GM12878 (cell line): ENCODE measurements around the gene KRTAP4-7. TPM values are rescaled to one million over a fixed set of nuclear protein-coding genes. Genes with fewer than 3 reads are reported as not detected.
"Not testable (repeated sequence)": the region's sequence is repeated elsewhere in the genome, so short reads cannot be mapped to it uniquely, and the experiment has no call there.

Source experiments
- ATAC-seq: fragments of 200-7000 bp; cut with Tn5 transposase; 3 replicates; pipeline ENCODE4 v1.9.1; 2020; ENCODE audit warnings: mild to moderate bottlenecking, moderate library complexity
- BruUV-seq: library from RNA; stranded (reverse); fragments of 400-500 nt; replicated peaks from 2 replicates; lab custom pipeline; 2021; lab: Mats Ljungman, UMichigan
- CTCF ChIA-PET: fragments of 300-600 bp; sonication (Branson Sonifier 250); formaldehyde crosslinking; extraction: SDS; loops from one replicate; lab custom pipeline; 2021; ENCODE audit warnings: inconsistent platforms; lab: Yijun Ruan, JAX
- POLR2A ChIA-PET: fragments of 350-600 bp; formaldehyde crosslinking; extraction: SDS; loops from one replicate; lab custom pipeline; 2021; ENCODE audit warnings: inconsistent platforms; lab: Charles Lee
- RAD21 ChIA-PET: fragments of 300-600 bp; sonication (Branson Sonifier 250); formaldehyde crosslinking; loops from one replicate; lab custom pipeline; 2023; ENCODE audit warnings: antibody characterized with exemption; ENCODE audit not compliant: unreplicated experiment; lab: Charles Lee
- SMC1A ChIA-PET: fragments of 300-600 bp; sonication (Branson Sonifier 250); formaldehyde crosslinking; loops from one replicate; lab custom pipeline; 2023; ENCODE audit not compliant: unreplicated experiment, uncharacterized antibody; lab: Charles Lee
- DNase-seq: peaks from one replicate; pipeline ENCODE4 v3.0.0-alpha.2; 2011; ENCODE audit warnings: low read depth, low spot score
- FAIRE-seq: peaks from 3 replicates; lab custom pipeline; 2011; peaks lifted over from hg19 to GRCh38; lab: Jason Lieb, UNC
- H2AFZ ChIP-seq: 2 replicates; pipeline ENCODE4 v1.6.0; 2011; ENCODE audit warnings: low read depth, low read length, control low read depth; ENCODE audit not compliant: control insufficient read depth
- H3K27ac ChIP-seq: 2 replicates; pipeline ENCODE4 v1.5.1; 2011; ENCODE audit warnings: control low read depth; ENCODE audit not compliant: control insufficient read depth, insufficient read depth
- H3K27me3 ChIP-seq, 2 experiments: replicated peaks in 1 of 2; 2 replicates each; pipeline versions ENCODE4 v1.6.0 to v1.6.1; 2011; ENCODE audit warnings: low read length in 1 of 2; ENCODE audit not compliant: control insufficient read depth in 2 of 2, insufficient read depth in 2 of 2
- H3K36me3 ChIP-seq, 2 experiments: 2 replicates each; pipeline ENCODE4 v1.5.1; 2011; ENCODE audit warnings: low read length in 1 of 2; ENCODE audit not compliant: control insufficient read depth in 2 of 2, insufficient read depth in 2 of 2
- H3K4me1 ChIP-seq: 2 replicates; pipeline ENCODE4 v1.6.1; 2011; ENCODE audit warnings: mild to moderate bottlenecking, low read length, moderate library complexity, mixed read lengths; ENCODE audit not compliant: control insufficient read depth, insufficient read depth
- H3K4me2 ChIP-seq: 2 replicates; pipeline ENCODE4 v1.6.0; 2011; ENCODE audit warnings: control low read depth; ENCODE audit not compliant: control insufficient read depth, insufficient read depth
- H3K4me3 ChIP-seq: fragments of 200-600 bp; sonication (generic); 2 replicates; pipeline ENCODE4 v1.5.1; 2016
- H3K79me2 ChIP-seq: 2 replicates; pipeline ENCODE4 v1.6.0; 2011; ENCODE audit warnings: low read length; ENCODE audit not compliant: control insufficient read depth, insufficient read depth
- H3K9ac ChIP-seq: 2 replicates; pipeline ENCODE4 v1.8.0; 2011; ENCODE audit warnings: low read length, control low read depth, mixed read lengths; ENCODE audit not compliant: control insufficient read depth, insufficient read depth
- H3K9me3 ChIP-seq: replicated peaks from 3 replicates; pipeline ENCODE4 v1.5.1; 2011; ENCODE audit warnings: mild to moderate bottlenecking, low read length; ENCODE audit not compliant: control insufficient read depth, insufficient read depth
- H4K20me1 ChIP-seq: 2 replicates; pipeline ENCODE4 v1.6.0; 2011; ENCODE audit not compliant: control insufficient read depth, insufficient read depth
- CHD1 ChIP-seq: IDR thresholded peaks from 2 replicates; pipeline ENCODE4 v1.6.1; 2012; ENCODE audit warnings: low read depth, low read length, improper control_type of control experiment
- GABPA ChIP-seq: IDR thresholded peaks from 2 replicates; pipeline ENCODE4 v1.6.1; 2014; ENCODE audit warnings: antibody characterized with exemption, low read depth, mild to moderate bottlenecking, inconsistent platforms
- PAX8 ChIP-seq: fragments of 450-650 bp; IDR thresholded peaks from 2 replicates; pipeline ENCODE4 v1.6.1; 2017; ENCODE audit warnings: mild to moderate bottlenecking, moderate library complexity
- POLR2AphosphoS2 ChIP-seq: IDR thresholded peaks from 2 replicates; pipeline ENCODE4 v1.6.1; 2011; ENCODE audit warnings: low read depth, mild to moderate bottlenecking, low read length, improper control_type of control experiment, moderate library complexity
- SKIL ChIP-seq: fragments of 450-650 bp; IDR thresholded peaks from 2 replicates; pipeline ENCODE4 v1.6.1; 2017; ENCODE audit warnings: mild to moderate bottlenecking, low read depth, inconsistent platforms; ENCODE audit not compliant: poor library complexity, severe bottlenecking
- SMAD5 ChIP-seq: IDR thresholded peaks from 2 replicates; pipeline ENCODE4 v1.6.1; 2016; ENCODE audit warnings: antibody characterized with exemption, low read depth
- SPI1 ChIP-seq: IDR thresholded peaks from 2 replicates; pipeline ENCODE4 v1.6.1; 2011; ENCODE audit warnings: low read depth, mild to moderate bottlenecking, low read length, moderate library complexity, borderline replicate concordance; ENCODE audit not compliant: insufficient read depth
- TCF7 ChIP-seq: IDR thresholded peaks from 2 replicates; pipeline ENCODE4 v1.6.1; 2014; ENCODE audit warnings: antibody characterized with exemption, borderline replicate concordance
- WGBS: methylation state at CpG from one replicate; pipeline ENCODE4 v1.1.6; 2016; ENCODE audit warnings: low lambda C conversion rate; ENCODE audit not compliant: insufficient replicate concordance, insufficient coverage; ENCODE audit errors: missing lambda C conversion rate; 5-methylcytosine and 5-hydroxymethylcytosine counted together
- in situ Hi-C: fragments of 300-500 bp; cut with MboI; formaldehyde crosslinking; loops from 9 replicates; pipeline ENCODE4 v1.14.3; 2018; ENCODE audit warnings: mixed read lengths
- intact Hi-C: fragments of 100-400 bp; cut with micrococcal nuclease; formaldehyde crosslinking; loops from one replicate; pipeline ENCODE4 v1.14.2; 2022; ENCODE audit not compliant: unreplicated experiment
- polyA plus RNA-seq, 11 experiments: library from polyadenylated mRNA; depleted of rRNA in 4 of 11; unstranded in 6 of 11; stranded (reverse) in 5 of 11; fragments of >200 nt; fragmentation: Nextera tagmentation in 4 of 11; fragmentation: Illumina TruSeq in 1 of 11; extraction: Ambion mirVana in 4 of 11; extraction: Trizol in 1 of 11; gene quantifications; 1 replicate in 1 of 11; 2 replicates in 10 of 11; pipeline versions ENCODE4 v1.2.1 to v1.2.3, GENCODE V29; 2011 to 2016; ENCODE audit warnings: inconsistent platforms in 2 of 11, missing spikeins in 2 of 11, low read depth in 1 of 11
- total RNA-seq, 4 experiments: library from RNA; depleted of rRNA in 3 of 4; stranded (reverse); fragments of >200 nt in 3 of 4; fragmentation: Illumina TruSeq in 1 of 4; extraction: Trizol in 1 of 4; gene quantifications; 2 replicates each; pipeline versions ENCODE4 v1.2.1 to v1.2.3, GENCODE V29; 2013 to 2021

The KRTAP4-7 gene
- total and polyA plus RNA-seq, 10 of the 15 experiments (the other 5 are each of a cell fraction or from before 2014, with no cell fraction given), result not detected

GRCh38 chr17:41076788-41077187, 7.2 kb upstream of the KRTAP4-7 start:
- intact Hi-C loops, result no loop called here
- Histone ChIP-seq H3K9me3 (no peaks in the 10 kb centered on the region), H3K4me1 (no peaks in the 10 kb centered on the region), H4K20me1 (no peaks in the 10 kb centered on the region), H3K27ac (no peak overlapping the region), H3K4me2 (no peak overlapping the region), H3K9ac (no peak overlapping the region), H3K36me3 (no peaks in the 10 kb centered on the region), H2AFZ (no peak overlapping the region), H3K4me3 (no peak overlapping the region), H3K79me2 (no peaks in the 10 kb centered on the region), H3K27me3 (no peaks in the 10 kb centered on the region)
- no peak for FAIRE-seq
- no TSS peak for BruUV-seq
- RAD21 ChIA-PET, result no interaction called here
- SMC1A ChIA-PET, result no interaction called here
- TF ChIP-seq TCF7 (no peak), PAX8 (no peak), POLR2AphosphoS2 (no peak), SKIL (no peak)
- CTCF ChIA-PET, result no interaction called here
- DNase-seq, result no peak
- ATAC-seq, result no peak
- in situ Hi-C loops, result no loop called here
- POLR2A ChIA-PET, result no interaction called here

- ATAC-seq, result no peak
- intact Hi-C loops (no loop called here), in situ Hi-C loops (no loop called here)
- Histone ChIP-seq H3K4me2 (no peak overlapping the region), H3K4me3 (no peak overlapping the region), H3K27ac (no peak overlapping the region), H3K27me3 (no peaks in the 10 kb centered on the region; a peak in 1 of 4 replicates), H3K9ac (no peak overlapping the region), H3K36me3 (no peaks in the 10 kb centered on the region), H2AFZ (no peak overlapping the region), H3K4me1 (no peaks in the 10 kb centered on the region), H3K79me2 (no peaks in the 10 kb centered on the region), H3K9me3 (no peaks in the 10 kb centered on the region), H4K20me1 (no peaks in the 10 kb centered on the region)
- WGBS, result 2% methylated on average over 4 of the region's 4 CpGs
- no peak for FAIRE-seq
- no TSS peak for BruUV-seq
- DNase-seq, result no peak
- CTCF ChIA-PET, result no interaction called here
- TF ChIP-seq SPI1, result no peak
- no peak for TF ChIP-seq CHD1
- no peak for TF ChIP-seq SMAD5
- TF ChIP-seq POLR2AphosphoS2, result no peak
- no peak for TF ChIP-seq GABPA
- POLR2A ChIA-PET, result no interaction called here
- SMC1A ChIA-PET, result no interaction called here
- RAD21 ChIA-PET, result no interaction called here
These were observed 1.3 kb upstream of the KRTAP4-7 start for GRCh38 chr17:41082626-41083025.

GRCh38 chr17:41083427-41083826, 523 bp upstream of the KRTAP4-7 start:
- intact Hi-C loops, in situ Hi-C loops, CTCF ChIA-PET, FAIRE-seq, POLR2A ChIA-PET, SMC1A ChIA-PET, H3K4me3 ChIP-seq, ATAC-seq, H3K9ac ChIP-seq, BruUV-seq, H4K20me1 ChIP-seq, H3K4me1 ChIP-seq, H3K79me2 ChIP-seq, H3K9me3 ChIP-seq, H3K27ac ChIP-seq, DNase-seq, RAD21 ChIA-PET, H3K4me2 ChIP-seq, H3K36me3 ChIP-seq, H2AFZ ChIP-seq, H3K27me3 ChIP-seq: not testable (repeated sequence)
- 0% methylated on average over 1 of the region's 2 CpGs for WGBS
